Measurements from ENCODE around the gene ECE1. TPM values are rescaled to one million over a fixed set of nuclear protein-coding genes. Genes with fewer than 3 reads are reported as not detected.
A peak's percentile ranks its signal among the peaks of the same experiment; 100 is the strongest.
"Not testable (repeated sequence)": the region's sequence is repeated elsewhere in the genome, so short reads cannot be mapped to it uniquely, and the experiment has no call there.

The ECE1 gene
- total and polyA plus RNA-seq, 2 experiments from 2014 or later = 42.4 to 59.1 TPM

DNA sequence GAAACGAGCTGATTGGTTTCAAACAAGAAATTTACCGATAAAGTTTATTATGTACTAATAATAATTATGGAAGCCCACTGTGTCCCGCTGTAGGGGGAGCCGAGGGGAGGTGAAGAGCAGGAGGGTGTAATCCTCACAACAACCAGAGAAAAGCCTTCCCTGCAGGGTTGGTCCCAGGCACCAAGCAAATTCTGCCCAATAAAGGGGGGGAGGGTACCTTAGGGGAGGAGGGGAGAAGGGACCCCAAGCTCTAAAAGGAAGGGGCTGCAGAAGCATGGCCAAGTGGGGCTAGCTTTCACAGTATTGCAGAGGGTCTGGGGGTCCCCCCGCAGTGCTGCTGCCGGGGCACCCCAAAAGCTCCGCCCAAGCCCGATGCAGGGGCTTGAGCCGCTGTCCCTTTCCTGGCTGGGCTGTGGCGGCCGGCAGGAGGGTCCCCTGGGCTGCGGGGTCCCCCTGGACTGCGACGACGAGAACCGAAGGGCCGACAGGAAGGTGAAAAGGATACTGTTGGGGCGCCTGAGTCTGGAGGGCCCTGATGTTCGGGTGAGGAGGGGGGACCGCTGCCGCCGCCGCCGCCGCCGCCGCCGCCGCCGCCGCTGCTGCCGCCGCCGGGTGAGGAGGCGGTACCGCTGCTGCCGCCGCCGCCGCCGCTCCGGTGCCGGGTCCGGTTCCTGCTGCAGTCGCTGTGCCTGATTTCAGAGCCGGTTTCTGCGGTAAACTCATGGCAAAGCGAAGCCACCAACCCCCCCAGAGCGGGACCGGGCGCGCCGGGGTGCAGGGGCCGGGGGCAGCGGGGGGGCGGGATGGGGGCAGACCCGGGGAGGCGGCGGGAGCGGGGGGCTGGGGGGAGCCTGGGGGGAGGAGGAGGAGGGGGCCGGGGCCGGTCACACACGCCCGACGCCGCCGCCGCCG, 114.3 kb downstream of the ECE1 start:
- TF ChIP-seq CTCF (IDR thresholded peaks at IDR 0.05; ENCODE audit: low read depth, low read length) = no peak
- peak; percentile 41 to 60 for DNase-seq (ENCODE audit: low read depth in 1 of 2, low spot score in 1 of 2)
- peak overlapping the region; percentile 84 for H3K27ac ChIP-seq

GRCh38 chr1:21175324-21175669, 115.0 kb downstream of the ECE1 start:
- Histone ChIP-seq H3K27ac (peak overlapping the region; percentile 84), H3K27me3 (no peaks in the 10 kb centered on the region), H3K4me3 (peak overlapping the region; percentile 99), H3K4me1 (ENCODE audit: low read depth) (peaks cover 14% of the 10 kb centered on the region), H3K9me3 (ENCODE audit: low read depth) (no peaks in the 10 kb centered on the region), H3K36me3 (peaks cover 3% of the 10 kb centered on the region)
- no peak for TF ChIP-seq CTCF (IDR thresholded peaks at IDR 0.05; ENCODE audit: low read depth, low read length)
- DNase-seq (ENCODE audit: low read depth in 1 of 2, low spot score in 1 of 2) = peak in 1 of 2 donors; percentile 70

More for the DNA sequence above, 114.3 kb downstream of the ECE1 start:
- Histone ChIP-seq H3K27me3 (no peaks in the 10 kb centered on the region), H3K4me3 (peak overlapping the region; percentile 99), H3K36me3 (no peaks in the 10 kb centered on the region), H3K9me3 (ENCODE audit: low read depth) (no peaks in the 10 kb centered on the region), H3K4me1 (ENCODE audit: low read depth) (peaks cover 14% of the 10 kb centered on the region)

DNA sequence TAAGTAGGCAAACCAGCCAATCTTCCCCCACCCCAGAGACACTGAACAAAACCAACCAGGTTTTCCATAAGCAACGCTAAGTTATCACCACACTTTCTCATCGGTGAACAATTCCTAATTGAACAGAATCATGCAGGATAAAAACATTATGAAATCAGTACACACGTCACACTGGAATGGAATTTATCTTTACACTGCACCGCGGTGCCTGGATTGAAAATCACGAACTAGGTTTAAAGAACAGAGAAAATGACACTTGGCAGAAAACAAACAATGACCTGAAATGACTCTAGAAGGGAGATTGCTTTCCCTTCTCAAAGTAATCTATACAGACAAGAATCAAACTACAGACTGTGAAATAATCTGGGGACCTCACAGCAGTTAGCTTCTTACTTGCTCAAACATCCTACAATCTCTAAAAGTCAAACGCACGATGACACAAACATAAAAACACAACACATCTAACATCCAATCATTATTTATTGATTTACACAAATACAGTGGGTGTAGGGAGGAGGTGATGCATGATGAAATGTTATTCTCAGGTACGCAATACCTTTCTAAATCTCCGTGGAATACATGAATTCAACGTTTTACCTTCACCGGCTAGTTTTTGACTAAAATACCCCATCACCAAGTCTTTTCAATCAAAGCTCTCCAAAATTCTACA, 115.5 kb downstream of the ECE1 start:
- no peak overlapping the region for H3K27ac ChIP-seq
- H3K9me3 ChIP-seq (ENCODE audit: low read depth) = no peaks in the 10 kb centered on the region

DNA sequence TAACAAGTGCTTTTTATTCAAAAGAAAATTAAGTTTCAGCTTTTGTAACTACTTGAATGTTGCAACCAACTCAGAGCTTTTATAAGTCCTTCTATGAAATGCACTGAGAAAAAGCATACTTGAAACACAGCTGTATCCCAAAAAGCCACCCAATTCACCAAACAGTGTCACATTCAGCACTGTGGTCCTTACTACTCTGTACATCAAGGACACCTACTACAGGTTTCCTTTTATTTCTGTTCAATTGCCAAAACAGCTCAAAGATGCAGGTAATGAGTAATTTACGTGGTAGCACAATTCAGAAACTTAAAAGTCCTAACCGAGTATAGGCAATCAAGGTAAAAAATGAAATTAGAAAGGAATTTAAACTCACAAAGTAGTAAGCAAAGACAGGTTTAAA, 116.0 kb downstream of the ECE1 start:
- Histone ChIP-seq H3K27ac (no peak overlapping the region), H3K36me3 (peaks cover 3% of the 10 kb centered on the region), H3K27me3 (no peaks in the 10 kb centered on the region), H3K4me3 (peak overlapping the region; percentile 99), H3K4me1 (ENCODE audit: low read depth) (peaks cover 14% of the 10 kb centered on the region), H3K9me3 (ENCODE audit: low read depth) (no peaks in the 10 kb centered on the region)
- no peak for TF ChIP-seq CTCF (IDR thresholded peaks at IDR 0.05; ENCODE audit: low read depth, low read length)
- no peak for DNase-seq (ENCODE audit: low read depth in 1 of 2, low spot score in 1 of 2)

More for the DNA sequence above, 115.5 kb downstream of the ECE1 start:
- TF ChIP-seq CTCF (IDR thresholded peaks at IDR 0.05; ENCODE audit: low read depth, low read length) = no peak
- Histone ChIP-seq H3K36me3 (peaks cover 3% of the 10 kb centered on the region), H3K27me3 (no peaks in the 10 kb centered on the region), H3K4me3 (peak overlapping the region; percentile 99), H3K4me1 (ENCODE audit: low read depth) (peaks cover 14% of the 10 kb centered on the region)
- DNase-seq (ENCODE audit: low read depth in 1 of 2, low spot score in 1 of 2) = peak in 1 of 2 donors; percentile 87

DNA sequence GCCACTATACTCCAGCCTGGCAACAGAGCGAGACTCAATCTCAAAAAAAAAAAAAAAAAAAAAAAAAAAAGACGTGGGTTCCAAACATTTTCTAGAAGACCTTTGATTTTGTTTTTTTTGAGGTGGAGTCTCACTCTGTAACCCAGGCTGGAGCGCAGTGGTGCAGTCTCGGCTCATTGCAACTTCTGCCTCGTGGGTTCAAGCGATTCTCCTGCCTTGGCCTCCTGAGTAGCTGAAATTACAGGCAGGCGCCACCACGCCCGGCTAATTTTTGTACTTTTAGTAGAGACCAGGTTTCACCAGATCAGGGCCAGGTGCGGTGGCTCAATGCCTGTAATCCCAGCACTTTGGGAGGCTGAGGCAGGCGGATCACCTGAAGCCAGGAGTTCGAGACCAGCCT, 117.2 kb downstream of the ECE1 start:
- H3K36me3 ChIP-seq; H3K4me3 ChIP-seq; H3K27me3 ChIP-seq; H3K9me3 ChIP-seq (ENCODE audit: low read depth); H3K27ac ChIP-seq; DNase-seq (ENCODE audit: low read depth in 1 of 2, low spot score in 1 of 2): not testable (repeated sequence)
- peaks cover 14% of the 10 kb centered on the region for H3K4me1 ChIP-seq (ENCODE audit: low read depth)

- H3K4me3 ChIP-seq; H3K36me3 ChIP-seq; H3K9me3 ChIP-seq (ENCODE audit: low read depth); H3K27me3 ChIP-seq: not testable (repeated sequence)
- H3K27ac ChIP-seq = peak overlapping the region; percentile 67
- peak; percentile 26 to 78 for DNase-seq (ENCODE audit: low read depth in 1 of 2, low spot score in 1 of 2)
- peaks cover 14% of the 10 kb centered on the region for H3K4me1 ChIP-seq (ENCODE audit: low read depth)
These were observed 119.4 kb downstream of the ECE1 start for GRCh38 chr1:21170837-21171236.

Measured in cardiac muscle cell (in vitro differentiated cells and primary cell).